GM18909 (cell line): Measurements from ENCODE around the gene TPCN2.

Experiments used
- ATAC-seq: cut with Tn5 transposase; IDR thresholded peaks from one replicate; pipeline ENCODE4 v1.9.1; 2021; ENCODE audit warnings: mild to moderate bottlenecking; ENCODE audit not compliant: unreplicated experiment, poor library complexity

Gene TPCN2

GRCh38 chr11:69035150-69035945, 13.4 kb upstream of the TPCN2 start:
- no peak for ATAC-seq

DNA sequence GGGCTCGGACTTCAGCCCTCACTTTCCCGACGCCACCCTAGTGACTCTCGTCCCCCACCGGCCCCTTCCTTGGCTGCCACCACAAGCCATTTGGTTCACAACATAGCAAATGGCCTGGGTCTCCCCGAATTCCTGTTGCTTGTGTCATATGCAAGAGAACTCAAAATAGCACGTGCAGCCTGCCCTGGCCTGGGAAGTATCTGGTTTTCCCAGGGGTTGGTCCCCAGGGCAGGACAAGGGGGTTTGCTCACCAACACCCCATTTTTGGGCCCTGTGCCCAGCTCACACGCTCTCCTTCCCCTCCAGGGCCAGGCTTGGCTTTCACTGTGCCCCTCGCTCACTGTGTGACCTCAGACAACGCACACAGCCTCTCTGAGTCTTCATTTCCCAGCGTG, 12.8 kb upstream of the TPCN2 start:
- ATAC-seq, result no peak

- no peak for ATAC-seq
Observed at GRCh38 chr11:69037074-69037473, 11.7 kb upstream of the TPCN2 start.

GRCh38 chr11:69037544-69037943, 11.2 kb upstream of the TPCN2 start:
- no peak for ATAC-seq

DNA sequence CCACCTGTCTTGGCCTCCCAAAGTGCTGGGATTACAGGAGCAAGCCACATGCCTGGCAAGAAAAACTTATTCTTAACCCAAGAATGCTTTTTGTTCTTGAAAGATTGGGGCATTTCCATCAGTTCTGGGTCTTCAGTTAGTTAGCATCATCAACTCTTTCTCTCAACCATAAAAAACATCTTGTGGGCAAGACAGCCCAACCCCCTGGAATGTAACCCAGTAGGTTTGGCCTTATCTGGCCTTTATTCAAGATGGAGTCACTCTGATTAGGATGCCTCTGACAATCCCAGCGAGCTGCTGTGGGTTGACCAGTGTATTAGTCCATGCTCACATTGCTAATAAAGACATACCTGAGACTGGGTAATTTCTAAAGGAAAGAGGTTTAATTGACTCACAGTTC, 9.2 kb upstream of the TPCN2 start:
- no peak for ATAC-seq

DNA sequence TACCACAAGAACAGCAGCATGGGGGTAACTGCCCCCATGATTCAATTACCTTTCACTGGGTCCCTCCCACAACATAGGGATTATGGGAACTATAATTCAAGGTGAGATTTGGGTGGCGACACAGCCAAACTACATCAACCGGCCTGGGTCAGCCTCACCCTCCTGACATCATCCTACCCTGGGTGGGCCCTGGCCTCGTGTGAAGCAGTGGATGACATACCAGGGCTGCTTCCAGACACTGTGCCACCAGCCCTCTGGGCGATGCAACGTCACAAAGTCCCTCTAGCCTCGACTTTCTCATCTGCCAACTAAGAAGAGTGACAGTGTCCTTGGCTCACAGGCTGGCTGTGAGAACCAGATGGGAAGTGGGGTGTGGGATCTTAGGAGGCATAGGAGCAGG, 8.7 kb upstream of the TPCN2 start:
- ATAC-seq, result no peak

DNA sequence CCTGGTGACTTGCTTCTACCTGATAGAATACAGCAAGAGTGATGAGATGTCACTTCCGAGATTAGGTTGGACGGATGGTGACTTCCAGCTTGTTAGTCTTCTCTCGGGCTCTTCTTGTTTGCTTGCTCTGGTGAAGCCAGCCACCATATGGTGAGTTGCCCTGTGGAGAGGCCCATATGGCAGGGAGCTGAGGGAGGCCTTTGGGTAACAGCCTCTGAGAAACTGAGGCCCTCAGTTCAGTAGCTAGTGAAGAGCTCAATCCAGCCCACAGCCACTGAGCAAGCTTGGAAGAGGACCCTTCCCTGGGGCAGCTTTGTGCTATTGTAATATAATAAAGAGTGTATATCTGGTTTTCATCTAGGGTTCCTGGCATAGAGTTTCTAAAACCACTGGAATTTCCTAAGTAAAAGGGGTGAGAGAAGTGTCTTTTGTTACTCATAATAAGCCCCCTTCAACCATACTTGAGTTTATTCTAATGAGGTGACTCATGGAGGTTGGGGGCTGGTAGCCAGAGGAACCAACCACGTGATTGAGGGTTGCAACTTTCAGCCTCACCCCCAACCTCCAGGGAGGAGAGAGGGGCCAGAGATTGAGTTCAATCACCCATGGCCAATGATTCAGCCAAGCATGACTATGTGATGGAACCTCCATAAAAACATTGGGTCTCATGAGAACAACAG, 8.0 kb upstream of the TPCN2 start:
- ATAC-seq, result no peak

GRCh38 chr11:69041516-69041915, 7.2 kb upstream of the TPCN2 start:
- ATAC-seq, result no peak

GRCh38 chr11:69044111-69045013, 4.4 kb upstream of the TPCN2 start:
- no peak for ATAC-seq

- ATAC-seq, result no peak
Observed at GRCh38 chr11:69048031-69048693, 570 bp upstream of the TPCN2 start.

DNA sequence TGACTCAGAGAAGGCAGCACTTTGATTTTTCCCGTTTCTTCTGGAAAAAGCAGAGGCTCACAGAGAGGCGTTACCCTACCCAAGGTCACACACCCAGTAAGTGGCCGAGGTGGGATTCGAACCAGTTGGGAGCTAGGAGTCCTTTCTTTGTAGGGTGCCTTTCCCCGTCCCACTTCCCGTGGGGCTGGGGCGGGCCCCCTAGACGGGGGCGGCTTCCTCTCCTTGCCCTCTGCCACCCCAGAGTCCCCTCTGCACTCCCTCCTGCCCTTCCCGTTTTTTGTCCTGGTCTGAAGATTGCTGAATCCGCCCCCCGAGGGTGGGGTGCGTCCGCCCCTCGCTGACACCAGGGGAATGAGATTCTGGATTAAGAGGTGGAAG, 747 bp downstream of the TPCN2 start:
- ATAC-seq, result no peak

- ATAC-seq, result no peak
Observed at GRCh38 chr11:69050592-69051380, 2.1 kb downstream of the TPCN2 start.

GRCh38 chr11:69051381-69052342, 2.9 kb downstream of the TPCN2 start:
- no peak for ATAC-seq

- ATAC-seq, result no peak
Observed at GRCh38 chr11:69052343-69053168, 3.8 kb downstream of the TPCN2 start.

- no peak for ATAC-seq
Observed at GRCh38 chr11:69053169-69053477, 4.4 kb downstream of the TPCN2 start.

- ATAC-seq, result no peak
Observed at GRCh38 chr11:69053546-69054396, 5.0 kb downstream of the TPCN2 start.
